ENCODE data around the gene FKBP3. TPM values are rescaled to one million over a fixed set of nuclear protein-coding genes. Genes with fewer than 3 reads are reported as not detected.

The FKBP3 gene
- total RNA-seq, 2 donors from 2014 or later = 44.6 to 58.8 TPM

DNA sequence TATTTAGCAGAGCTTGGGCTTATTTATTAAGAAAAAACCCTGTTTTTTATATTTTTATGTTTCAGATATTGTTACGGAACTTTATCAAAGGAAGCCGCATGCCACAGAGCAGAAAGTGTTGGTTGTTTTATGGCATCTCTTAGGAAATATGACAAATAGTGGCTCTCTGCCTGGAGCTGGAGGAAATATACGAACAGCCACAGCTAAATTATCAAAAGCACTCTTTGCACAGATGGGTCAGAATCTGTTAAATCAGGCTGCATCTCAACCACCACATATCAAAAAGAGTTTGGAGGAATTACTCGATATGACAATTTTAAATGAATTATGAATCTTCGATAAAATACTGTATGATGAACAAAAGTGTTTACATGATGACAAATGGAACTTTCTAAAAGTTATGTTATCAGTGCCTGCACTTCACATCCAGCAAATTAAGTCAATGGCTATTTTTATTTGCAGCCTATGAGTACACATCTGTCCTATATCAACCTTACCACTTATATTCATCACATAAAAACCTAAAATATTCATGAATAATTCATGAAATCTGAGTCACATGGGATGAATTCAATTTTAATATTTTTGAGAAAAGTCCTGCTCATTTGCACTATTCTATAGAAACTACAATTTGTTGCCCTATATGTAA lies 60.9 kb downstream of the FKBP3 start:
- Histone ChIP-seq H3K4me1 (no peaks in the 10 kb centered on the region), H3K9me3 (no peaks in the 10 kb centered on the region), H3K36me3 (no peaks in the 10 kb centered on the region), H3K4me3 (no peak overlapping the region), H3K9ac (ENCODE audit: low read depth in 2 of 2, low read length in 2 of 2) (no peak overlapping the region), H3K27ac (no peak overlapping the region), H3K27me3 (no peaks in the 10 kb centered on the region)
- DNase-seq = no peak
- TF ChIP-seq, protein P1, sequence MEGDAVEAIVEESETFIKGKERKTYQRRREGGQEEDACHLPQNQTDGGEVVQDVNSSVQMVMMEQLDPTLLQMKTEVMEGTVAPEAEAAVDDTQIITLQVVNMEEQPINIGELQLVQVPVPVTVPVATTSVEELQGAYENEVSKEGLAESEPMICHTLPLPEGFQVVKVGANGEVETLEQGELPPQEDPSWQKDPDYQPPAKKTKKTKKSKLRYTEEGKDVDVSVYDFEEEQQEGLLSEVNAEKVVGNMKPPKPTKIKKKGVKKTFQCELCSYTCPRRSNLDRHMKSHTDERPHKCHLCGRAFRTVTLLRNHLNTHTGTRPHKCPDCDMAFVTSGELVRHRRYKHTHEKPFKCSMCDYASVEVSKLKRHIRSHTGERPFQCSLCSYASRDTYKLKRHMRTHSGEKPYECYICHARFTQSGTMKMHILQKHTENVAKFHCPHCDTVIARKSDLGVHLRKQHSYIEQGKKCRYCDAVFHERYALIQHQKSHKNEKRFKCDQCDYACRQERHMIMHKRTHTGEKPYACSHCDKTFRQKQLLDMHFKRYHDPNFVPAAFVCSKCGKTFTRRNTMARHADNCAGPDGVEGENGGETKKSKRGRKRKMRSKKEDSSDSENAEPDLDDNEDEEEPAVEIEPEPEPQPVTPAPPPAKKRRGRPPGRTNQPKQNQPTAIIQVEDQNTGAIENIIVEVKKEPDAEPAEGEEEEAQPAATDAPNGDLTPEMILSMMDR (IDR thresholded peaks at IDR 0.05) = no peak
- intact Hi-C loops (cut with DNase I) = no loop called here

DNA sequence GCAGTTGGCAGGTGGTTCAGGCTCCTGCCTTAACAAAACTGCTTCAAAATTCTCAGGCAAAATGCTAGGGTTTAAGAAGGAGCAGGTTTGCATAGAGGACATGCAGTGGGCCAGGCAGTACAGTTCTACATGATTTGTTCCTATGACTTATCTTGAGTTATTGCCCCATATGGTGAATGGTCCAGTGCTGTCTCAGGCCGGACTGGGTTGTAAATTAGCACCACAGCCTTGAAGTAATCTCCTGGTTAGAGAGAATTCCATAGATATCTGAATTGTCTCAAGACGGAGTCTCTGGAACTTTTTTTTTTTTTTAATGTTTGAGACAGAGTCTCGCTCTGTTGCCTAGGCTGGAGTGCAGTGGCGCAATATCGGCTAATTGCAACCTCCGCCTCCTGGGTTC lies 62.2 kb downstream of the FKBP3 start:
- H3K27ac ChIP-seq = no peak overlapping the region
- H3K36me3 ChIP-seq = no peaks in the 10 kb centered on the region
- intact Hi-C loops (cut with DNase I) = no loop called here

DNA sequence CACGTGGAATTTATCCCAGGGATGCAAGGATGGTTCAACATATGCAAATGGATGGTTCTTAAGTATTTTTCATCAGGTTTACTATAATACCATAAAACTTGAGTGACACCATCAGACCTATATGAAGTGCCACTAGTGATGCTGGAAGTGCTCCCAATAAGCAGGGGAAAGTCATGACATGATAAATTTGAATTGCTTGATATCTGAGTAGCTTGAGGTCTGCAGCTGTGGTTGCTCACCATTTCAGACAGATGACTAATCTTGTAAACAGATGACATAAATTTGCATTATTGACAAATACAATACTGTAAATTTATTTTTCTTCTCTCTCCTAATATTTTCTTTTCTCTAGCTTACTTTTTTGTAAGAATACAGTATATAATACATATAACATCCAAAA lies 64.1 kb downstream of the FKBP3 start:
- no peaks in the 10 kb centered on the region for H3K4me1 ChIP-seq
- H3K27ac ChIP-seq = no peak overlapping the region
- DNase-seq = no peak
- H3K9ac ChIP-seq (ENCODE audit: low read depth in 2 of 2, low read length in 2 of 2) = no peak overlapping the region
- no peaks in the 10 kb centered on the region for H3K36me3 ChIP-seq
- intact Hi-C loops (cut with DNase I) = no loop called here
- H3K4me3 ChIP-seq = no peak overlapping the region
- H3K27me3 ChIP-seq = no peaks in the 10 kb centered on the region
- TF ChIP-seq, protein P1 (IDR thresholded peaks at IDR 0.05) = no peak
- no peaks in the 10 kb centered on the region for H3K9me3 ChIP-seq

More for the DNA sequence above, 62.2 kb downstream of the FKBP3 start:
- TF ChIP-seq, protein P1 (IDR thresholded peaks at IDR 0.05) = no peak
- H3K27me3 ChIP-seq = no peaks in the 10 kb centered on the region
- H3K9ac ChIP-seq (ENCODE audit: low read depth in 2 of 2, low read length in 2 of 2) = no peak overlapping the region
- H3K4me1 ChIP-seq = no peaks in the 10 kb centered on the region
- no peak for DNase-seq
- H3K4me3 ChIP-seq = no peak overlapping the region
- H3K9me3 ChIP-seq = no peaks in the 10 kb centered on the region

DNA sequence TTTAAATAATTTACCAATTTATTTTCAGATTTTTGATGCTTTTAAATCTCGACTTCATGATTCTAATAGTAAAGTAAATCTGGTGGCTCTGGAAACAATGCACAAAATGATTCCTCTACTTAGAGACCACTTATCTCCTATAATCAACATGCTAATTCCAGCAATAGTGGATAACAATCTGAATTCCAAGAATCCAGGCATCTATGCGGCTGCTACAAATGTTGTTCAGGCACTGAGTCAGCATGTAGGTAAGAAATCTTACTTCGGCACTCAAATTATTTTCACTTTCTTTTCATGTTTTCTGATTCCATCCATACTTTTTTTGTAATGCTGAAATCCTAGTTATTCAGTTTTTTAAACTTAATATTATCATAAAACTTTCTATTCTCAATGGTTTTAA lies 65.9 kb downstream of the FKBP3 start:
- H3K9me3 ChIP-seq = no peaks in the 10 kb centered on the region
- H3K36me3 ChIP-seq = no peaks in the 10 kb centered on the region
- no peaks in the 10 kb centered on the region for H3K27me3 ChIP-seq
- intact Hi-C loops (cut with DNase I) = no loop called here
- H3K4me3 ChIP-seq = no peak overlapping the region
- TF ChIP-seq, protein P1 (IDR thresholded peaks at IDR 0.05) = no peak
- H3K27ac ChIP-seq = no peak overlapping the region
- DNase-seq = no peak
- H3K9ac ChIP-seq (ENCODE audit: low read depth in 2 of 2, low read length in 2 of 2) = no peak overlapping the region
- no peaks in the 10 kb centered on the region for H3K4me1 ChIP-seq

DNA sequence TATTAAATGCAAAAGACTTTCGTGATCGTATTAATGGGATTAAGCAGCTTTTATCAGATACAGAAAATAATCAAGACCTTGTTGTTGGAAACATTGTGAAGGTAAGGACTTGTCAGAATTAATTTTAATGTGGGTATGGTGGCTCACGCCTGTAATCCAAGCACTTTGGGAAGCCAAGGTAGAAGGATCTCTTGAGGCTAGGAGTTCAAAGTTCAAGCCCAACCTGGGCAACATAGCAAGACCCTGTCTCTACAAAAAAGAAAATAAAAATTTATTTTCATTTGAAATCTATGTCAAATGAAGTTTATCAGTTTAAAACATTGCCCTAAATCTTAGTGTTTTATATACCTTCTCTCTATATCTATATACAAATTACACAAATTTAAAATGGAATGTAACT lies 67.6 kb downstream of the FKBP3 start:
- Histone ChIP-seq H3K36me3 (no peaks in the 10 kb centered on the region), H3K27ac (no peak overlapping the region), H3K4me1 (no peaks in the 10 kb centered on the region), H3K27me3 (no peaks in the 10 kb centered on the region), H3K9ac (ENCODE audit: low read depth in 2 of 2, low read length in 2 of 2) (no peak overlapping the region), H3K9me3 (no peaks in the 10 kb centered on the region), H3K4me3 (no peak overlapping the region)
- TF ChIP-seq, protein P1 (IDR thresholded peaks at IDR 0.05) = no peak
- intact Hi-C loops (cut with DNase I) = no loop called here
- DNase-seq = no peak
